Type B pancreatic cell (in vitro differentiated cells): ENCODE results near the gene LYSMD1. TPM values are rescaled to one million over a fixed set of nuclear protein-coding genes. Genes with fewer than 3 reads are reported as not detected.

Experiments
- DNase-seq: peaks from one replicate; pipeline ENCODE4 v3.0.0; 2021; ENCODE audit warnings: mixed read lengths; ENCODE audit not compliant: unreplicated experiment; ENCODE audit errors: extremely low spot score
- H3K27ac Mint-ChIP-seq: 2 replicates; pipeline ENCODE4 v1.8.0; 2021; ENCODE audit warnings: mild to moderate bottlenecking, mixed read lengths
- H3K27me3 Mint-ChIP-seq: 2 replicates; pipeline ENCODE4 v1.8.0; 2021; ENCODE audit warnings: mixed read lengths
- H3K36me3 Mint-ChIP-seq: 2 replicates; pipeline ENCODE4 v1.8.0; 2021; ENCODE audit warnings: mixed read lengths
- H3K4me1 Mint-ChIP-seq: one replicate; pipeline ENCODE4 v1.8.0; 2021; ENCODE audit warnings: mixed read lengths; ENCODE audit not compliant: unreplicated experiment
- H3K4me3 Mint-ChIP-seq: 2 replicates; pipeline ENCODE4 v1.8.0; 2021; ENCODE audit warnings: mild to moderate bottlenecking, mixed read lengths
- H3K9me3 Mint-ChIP-seq: 2 replicates; pipeline ENCODE4 v1.8.0; 2021; ENCODE audit warnings: mixed read lengths
- CTCF ChIP-seq: fragments of 200-600 bp; sonication (generic); conservative IDR thresholded peaks from 2 replicates; pipeline ENCODE4 v1.5.0; 2021; ENCODE audit warnings: antibody characterized with exemption, mild to moderate bottlenecking
- total RNA-seq: library from RNA; stranded (reverse); gene quantifications from 2 replicates; pipeline ENCODE4 v1.2.1, GENCODE V29; 2021; ENCODE audit warnings: low replicate concordance

LYSMD1 gene
- total RNA-seq, 1 donor from 2014 or later: 12.3 TPM

DNA sequence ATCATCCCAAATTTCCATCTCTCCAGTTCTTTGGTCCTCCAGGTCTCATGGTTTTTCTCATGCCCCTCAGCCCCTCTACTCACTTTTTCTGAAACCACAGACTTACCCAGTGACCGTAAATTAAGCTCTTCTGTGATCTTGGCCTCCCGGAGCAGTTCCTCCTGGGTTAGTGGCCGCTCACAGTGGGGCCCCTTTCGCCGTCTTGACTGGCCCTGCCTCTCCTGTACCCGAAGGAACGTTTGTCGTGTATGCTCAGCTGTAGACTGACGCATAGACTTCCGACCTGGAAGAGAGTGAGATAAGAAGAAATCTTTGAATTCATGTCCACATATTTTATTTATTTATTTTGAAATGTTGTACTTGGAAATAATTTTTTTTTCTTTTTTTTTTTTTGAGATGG is 18.5 kb upstream of the LYSMD1 start:
- H3K4me3 Mint-ChIP-seq: no peak overlapping the region
- no peak overlapping the region for H3K27ac Mint-ChIP-seq
- H3K4me1 Mint-ChIP-seq: peaks cover 12% of the 10 kb centered on the region
- no peak for DNase-seq
- peaks cover 38% of the 10 kb centered on the region for H3K36me3 Mint-ChIP-seq
- no peak for TF ChIP-seq CTCF
- H3K9me3 Mint-ChIP-seq: no peaks in the 10 kb centered on the region
- no peaks in the 10 kb centered on the region for H3K27me3 Mint-ChIP-seq

- Mint-ChIP-seq H3K4me1 (no peaks in the 10 kb centered on the region), H3K27ac (no peak overlapping the region)
Measured at GRCh38 chr1:151176514-151177045, 10.9 kb upstream of the LYSMD1 start.

DNA sequence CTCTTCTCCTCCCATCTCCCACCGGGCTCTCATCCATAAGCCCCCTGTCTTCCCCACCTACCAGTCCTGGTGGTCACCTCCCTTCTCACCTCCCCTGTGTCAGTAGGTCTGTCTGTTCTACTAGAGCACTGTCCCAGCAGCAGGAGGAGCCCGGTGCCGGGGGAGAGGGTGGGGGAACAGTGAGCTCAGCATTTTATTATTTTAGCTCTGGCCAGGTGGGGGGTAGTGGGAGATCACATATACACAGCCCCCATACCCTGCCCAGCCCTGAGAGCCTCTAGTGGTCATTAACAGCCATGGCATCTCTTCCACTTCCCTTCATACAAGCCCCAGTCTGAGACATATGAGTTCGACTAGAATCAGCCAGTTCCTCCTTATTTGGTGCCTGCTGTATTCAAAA is 10.2 kb upstream of the LYSMD1 start, which contains the start of gene TMOD4:
TSS of gene TMOD4 (minus strand) at position 119 of the 400 bp plus-strand sequence. CDS start 1,106 bp downstream, outside the sequence.
- Mint-ChIP-seq H3K4me3 (no peak within 1 kb of the TSS), H3K36me3 (peaks cover 23% of the 10 kb centered on the region), H3K9me3 (no peaks in the 10 kb centered on the region), H3K27ac (no peak within 1 kb of the TSS), H3K4me1 (no peaks in the 10 kb centered on the region), H3K27me3 (no peaks in the 10 kb centered on the region)
- DNase-seq: no peak
- peak; percentile 70 for TF ChIP-seq CTCF

More at GRCh38 chr1:151176514-151177045, 10.9 kb upstream of the LYSMD1 start:
- DNase-seq: no peak
- Mint-ChIP-seq H3K36me3 (peaks cover 26% of the 10 kb centered on the region), H3K4me3 (no peak overlapping the region), H3K27me3 (no peaks in the 10 kb centered on the region), H3K9me3 (no peaks in the 10 kb centered on the region)
- TF ChIP-seq CTCF: no peak

GRCh38 chr1:151175041-151175741 is 9.5 kb upstream of the LYSMD1 start:
- Mint-ChIP-seq H3K4me3 (no peak overlapping the region), H3K4me1 (no peaks in the 10 kb centered on the region), H3K36me3 (peaks cover 19% of the 10 kb centered on the region), H3K27ac (no peak overlapping the region), H3K27me3 (no peaks in the 10 kb centered on the region), H3K9me3 (no peaks in the 10 kb centered on the region)
- no peak for TF ChIP-seq CTCF
- no peak for DNase-seq

DNA sequence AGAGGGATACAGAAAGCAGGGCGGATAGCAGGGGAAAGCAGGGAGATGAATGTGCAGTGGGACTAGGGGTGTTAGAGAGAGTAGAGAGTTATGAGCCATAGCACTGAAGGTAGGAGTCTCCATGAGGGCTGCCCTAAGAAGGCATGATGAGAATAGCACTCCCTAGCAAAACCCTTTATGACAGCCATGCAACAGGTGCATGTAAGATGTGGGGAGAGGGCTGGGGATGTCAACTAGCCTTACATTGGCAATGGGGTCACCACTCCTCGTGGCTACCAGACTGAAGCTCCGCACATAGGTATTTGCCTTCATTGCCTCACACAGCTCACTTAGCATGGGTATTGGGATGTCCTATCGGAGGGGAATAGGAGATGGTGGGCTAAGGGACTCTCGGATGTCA is 5.5 kb upstream of the LYSMD1 start:
- H3K4me3 Mint-ChIP-seq: no peak overlapping the region
- H3K9me3 Mint-ChIP-seq: no peaks in the 10 kb centered on the region
- H3K27ac Mint-ChIP-seq: no peak overlapping the region
- H3K27me3 Mint-ChIP-seq: no peaks in the 10 kb centered on the region
- H3K4me1 Mint-ChIP-seq: peaks cover 9% of the 10 kb centered on the region
- TF ChIP-seq CTCF: no peak
- DNase-seq: no peak
- H3K36me3 Mint-ChIP-seq: peaks cover 11% of the 10 kb centered on the region
